Stimulated activated naive CD8-positive, alpha-beta T cell treated with anti-CD3 and anti-CD28 coated beads, Interleukin-15, amount 100 ng/mL, for 72 hours (primary cell): Measurements from ENCODE around the gene PUM1.

Source experiments
- ATAC-seq: fragments of 150-1000 bp; cut with Tn5 transposase; 2 replicates; pipeline ENCODE4 v1.10.0; 2021; ENCODE audit warnings: mild to moderate bottlenecking, moderate library complexity
- DNase-seq, 2 donors: peaks; one replicate each; pipeline ENCODE4 v3.0.0; 2021 to 2022
- H3K27ac Mint-ChIP-seq, 2 donors: one replicate each; pipeline ENCODE4 v1.8.0; 2022; ENCODE audit warnings: mild to moderate bottlenecking in 2 of 2, mixed read lengths in 2 of 2, moderate library complexity in 2 of 2
- H3K27me3 Mint-ChIP-seq: one replicate; pipeline ENCODE4 v1.8.0; 2022; ENCODE audit warnings: mixed read lengths
- H3K4me1 Mint-ChIP-seq: one replicate; pipeline ENCODE4 v1.8.0; 2022; ENCODE audit warnings: mild to moderate bottlenecking, mixed read lengths
- H3K4me3 Mint-ChIP-seq, 2 donors: one replicate each; pipeline ENCODE4 v1.8.0; 2022; ENCODE audit warnings: mild to moderate bottlenecking in 2 of 2, mixed read lengths in 2 of 2, moderate library complexity in 1 of 2
- H3K9me3 Mint-ChIP-seq, 2 donors: one replicate each; pipeline ENCODE4 v1.8.0; 2022; ENCODE audit warnings: mixed read lengths in 2 of 2

Gene PUM1

DNA sequence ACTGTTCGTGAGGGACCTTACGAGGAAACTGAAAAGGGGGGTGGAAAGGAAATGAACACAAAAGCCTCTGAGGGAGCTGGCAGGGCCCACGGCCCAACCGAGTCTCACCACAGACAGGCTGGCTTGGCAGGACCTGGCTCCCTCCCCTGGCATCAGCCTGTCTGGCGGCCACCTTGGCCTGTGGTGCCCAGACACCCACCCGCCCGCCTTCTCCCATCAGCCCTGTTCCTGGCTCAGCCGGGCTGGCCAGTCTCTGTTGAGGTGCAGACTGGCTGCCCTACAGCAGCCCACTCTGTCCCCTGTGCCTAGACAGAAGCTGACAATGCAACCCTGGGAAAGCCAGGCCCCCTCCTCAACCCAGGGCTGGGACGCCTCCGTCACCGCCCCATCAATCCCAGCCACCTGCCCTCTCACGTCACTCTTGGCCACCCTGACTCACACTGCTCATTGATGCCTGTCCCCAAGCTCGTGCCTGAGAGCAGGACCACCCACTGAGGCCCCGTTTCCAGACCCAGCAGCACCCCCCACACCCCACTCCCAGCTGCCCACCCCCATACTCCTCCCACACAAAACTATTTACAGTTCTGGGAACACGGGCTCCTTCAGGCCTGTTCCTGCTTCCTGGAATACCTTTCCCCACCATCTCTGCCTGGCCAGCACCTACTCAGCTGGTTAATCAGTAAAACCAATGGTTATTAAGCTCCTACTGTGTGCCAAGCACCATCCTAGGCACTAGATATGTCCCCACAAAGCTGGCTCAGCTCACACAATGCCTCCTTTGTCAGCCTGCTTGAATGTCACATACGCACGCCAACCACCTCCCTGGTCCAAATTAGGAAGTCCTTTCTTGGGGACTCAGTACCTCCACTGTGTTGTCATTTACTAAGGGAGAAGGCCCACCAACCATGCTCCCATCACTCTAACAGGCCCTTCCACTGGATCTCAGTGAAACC lies 179.7 kb downstream of the PUM1 start:
- Mint-ChIP-seq H3K9me3 (no peaks in the 10 kb centered on the region), H3K4me1 (peaks cover 8% of the 10 kb centered on the region), H3K4me3 (no peak overlapping the region), H3K27ac (no peak overlapping the region), H3K27me3 (peaks cover 57% of the 10 kb centered on the region)
- ATAC-seq = no peak
- DNase-seq = no peak

DNA sequence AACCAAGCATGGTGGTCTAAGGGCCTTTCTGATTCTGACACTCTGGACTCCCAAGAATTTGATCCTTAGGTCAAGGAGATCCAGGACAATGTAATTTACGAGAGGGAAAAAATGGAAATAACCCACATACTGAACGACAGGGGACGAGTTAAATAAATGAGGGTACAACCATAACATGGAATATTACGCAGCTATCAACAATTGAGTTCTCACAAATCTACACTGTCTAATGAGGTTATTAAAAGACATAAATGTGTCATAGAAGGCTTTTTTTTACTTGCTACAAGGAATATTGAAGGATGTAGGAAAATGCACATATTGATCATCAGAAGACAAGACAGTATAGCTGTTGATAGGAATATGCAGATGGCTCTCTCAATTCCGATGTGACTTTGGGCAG lies 180.8 kb downstream of the PUM1 start:
- ATAC-seq = no peak
- H3K9me3 Mint-ChIP-seq = no peaks in the 10 kb centered on the region
- no peak overlapping the region for H3K27ac Mint-ChIP-seq
- no peak for DNase-seq
- peaks cover 61% of the 10 kb centered on the region for H3K27me3 Mint-ChIP-seq
- peaks cover 9% of the 10 kb centered on the region for H3K4me1 Mint-ChIP-seq
- H3K4me3 Mint-ChIP-seq = no peak overlapping the region

DNA sequence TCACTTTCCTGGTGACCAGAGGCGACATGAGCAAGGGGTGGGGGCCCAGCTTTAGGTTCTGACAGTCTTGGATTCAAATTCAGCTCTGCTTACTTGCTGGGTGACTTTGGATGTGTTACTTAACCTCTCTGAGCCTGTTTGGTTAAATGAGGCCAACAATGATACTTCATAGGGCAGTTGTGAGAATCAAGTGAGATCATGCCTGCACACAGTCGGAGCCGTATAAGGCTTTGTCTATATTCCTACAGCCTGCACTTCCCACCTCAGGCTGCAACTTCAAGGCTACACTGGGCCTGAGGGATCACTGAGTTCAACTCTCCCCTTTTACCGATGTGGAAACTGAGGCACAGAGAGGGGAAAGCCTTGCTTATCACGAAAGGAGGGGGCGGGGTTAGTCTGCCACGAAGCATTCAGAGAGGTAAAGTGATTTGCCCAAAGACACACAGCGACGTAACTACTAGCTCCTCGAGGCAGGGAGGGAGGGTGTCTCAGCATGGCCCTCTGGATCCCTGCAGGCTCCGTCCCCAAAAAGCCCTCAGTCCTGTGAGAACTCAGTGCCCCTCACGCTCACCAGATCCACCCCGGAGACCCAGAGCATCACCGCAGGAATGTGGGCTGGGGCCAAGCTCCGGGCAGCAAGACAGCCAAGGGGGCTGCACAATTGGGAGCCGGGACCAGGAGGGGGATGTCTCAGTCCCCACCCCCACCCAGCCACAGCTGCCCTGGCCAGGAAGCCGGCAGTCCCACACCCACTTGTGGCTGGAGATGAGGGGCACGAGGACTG lies 181.9 kb downstream of the PUM1 start:
- Mint-ChIP-seq H3K4me1 (peaks cover 16% of the 10 kb centered on the region), H3K9me3 (no peaks in the 10 kb centered on the region), H3K27ac (no peak overlapping the region), H3K4me3 (no peak overlapping the region), H3K27me3 (peaks cover 70% of the 10 kb centered on the region)
- DNase-seq = no peak
- ATAC-seq = no peak

DNA sequence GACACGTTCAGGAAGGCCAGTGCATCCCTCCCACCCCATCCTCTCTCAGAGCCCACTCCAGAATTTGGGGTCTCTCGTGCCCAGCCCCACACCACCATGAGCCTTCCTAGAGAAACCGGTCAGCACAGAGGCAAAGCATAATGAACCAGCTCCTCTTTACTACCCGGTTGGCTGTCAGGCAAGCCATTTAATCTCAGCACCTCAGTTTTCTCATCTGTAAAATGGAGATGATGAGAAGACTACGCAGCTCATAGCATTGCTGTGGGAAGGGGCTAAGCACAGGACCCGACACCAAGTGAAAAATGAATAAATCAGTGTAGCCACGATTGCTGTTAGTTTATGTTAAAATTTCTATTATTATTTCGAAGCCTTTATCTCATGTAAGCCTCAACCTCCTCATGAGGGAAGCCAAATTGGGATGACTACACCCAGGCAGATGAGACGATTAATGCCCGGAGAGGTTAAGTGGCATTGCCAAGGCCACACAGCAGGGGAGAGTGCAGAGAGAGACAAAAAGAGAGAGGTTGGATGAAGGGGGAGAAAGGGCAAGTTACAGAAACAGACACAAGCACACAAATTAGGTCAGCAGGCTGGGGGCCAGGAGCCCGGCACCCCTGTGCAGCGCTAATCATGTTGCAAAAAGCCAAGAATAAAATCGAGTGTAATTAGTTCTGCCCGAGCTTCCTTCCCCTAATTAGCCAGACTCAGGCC lies 182.7 kb downstream of the PUM1 start:
- H3K27ac Mint-ChIP-seq = no peak overlapping the region
- peaks cover 73% of the 10 kb centered on the region for H3K27me3 Mint-ChIP-seq
- peaks cover 16% of the 10 kb centered on the region for H3K4me1 Mint-ChIP-seq

More for the DNA sequence above, 182.7 kb downstream of the PUM1 start:
- DNase-seq (no peak), ATAC-seq (no peak)
- H3K4me3 Mint-ChIP-seq = no peak overlapping the region
- H3K9me3 Mint-ChIP-seq = no peaks in the 10 kb centered on the region
